GM23338 (cell line): ENCODE data around the gene L3MBTL1. TPM values are rescaled to one million over a fixed set of nuclear protein-coding genes. Genes with fewer than 3 reads are reported as not detected.

Experiments
- ATAC-seq: fragments of 200-7000 bp; cut with Tn5 transposase; 3 replicates; pipeline ENCODE4 v1.9.1; 2020
- DNase-seq: peaks from one replicate; pipeline ENCODE4 v3.0.0-alpha.2; 2015; ENCODE audit warnings: low spot score
- H2AFZ ChIP-seq: fragments of 200-600 bp; sonication (generic); 2 replicates; pipeline ENCODE4 v1.8.0; 2016; ENCODE audit warnings: antibody characterized with exemption, mild to moderate bottlenecking, moderate library complexity
- H3F3A ChIP-seq: fragments of 200-600 bp; sonication (generic); replicated peaks from 2 replicates; pipeline ENCODE4 v1.8.0; 2017; ENCODE audit warnings: antibody characterized with exemption, mixed run types, low read depth
- H3K27ac ChIP-seq: fragments of 200-600 bp; sonication (generic); 2 replicates; pipeline ENCODE4 v1.6.1; 2016; ENCODE audit warnings: low read depth
- H3K27me3 ChIP-seq: fragments of 200-600 bp; sonication (generic); 2 replicates; pipeline ENCODE4 v1.8.0; 2016; ENCODE audit warnings: mild to moderate bottlenecking, mixed run types, moderate library complexity; ENCODE audit not compliant: insufficient read depth
- H3K36me3 ChIP-seq: fragments of 200-600 bp; sonication (generic); 2 replicates; pipeline ENCODE4 v1.8.0; 2016; ENCODE audit warnings: mild to moderate bottlenecking; ENCODE audit not compliant: insufficient read depth
- H3K4me1 ChIP-seq: fragments of 200-600 bp; sonication (generic); 2 replicates; pipeline ENCODE4 v1.8.0; 2016; ENCODE audit warnings: mild to moderate bottlenecking, moderate library complexity; ENCODE audit not compliant: insufficient read depth
- H3K4me2 ChIP-seq: fragments of 200-600 bp; sonication (generic); 2 replicates; pipeline ENCODE4 v1.7.1; 2017; ENCODE audit warnings: mixed run types
- H3K4me3 ChIP-seq: fragments of 200-600 bp; sonication (generic); 2 replicates; pipeline ENCODE4 v1.6.1; 2016; ENCODE audit warnings: mixed run types
- H3K79me2 ChIP-seq: fragments of 200-600 bp; sonication (generic); replicated peaks from 2 replicates; pipeline ENCODE4 v1.8.0; 2017; ENCODE audit warnings: mild to moderate bottlenecking; ENCODE audit not compliant: insufficient read depth
- H3K9me2 ChIP-seq: fragments of 200-600 bp; sonication (generic); 2 replicates; pipeline ENCODE4 v1.8.0; 2017; ENCODE audit not compliant: insufficient read depth
- H4K20me1 ChIP-seq: fragments of 200-600 bp; sonication (generic); replicated peaks from 2 replicates; pipeline ENCODE4 v1.8.0; 2017; ENCODE audit warnings: mild to moderate bottlenecking; ENCODE audit not compliant: insufficient read depth
- H3K27ac Mint-ChIP-seq: 2 replicates; pipeline ENCODE4 v1.8.0; 2020; ENCODE audit warnings: inconsistent platforms, mild to moderate bottlenecking, moderate library complexity, mixed read lengths
- H3K27me3 Mint-ChIP-seq: 3 replicates; pipeline ENCODE4 v1.8.0; 2022; ENCODE audit warnings: low read depth, mild to moderate bottlenecking, moderate library complexity, mixed read lengths, inconsistent platforms; ENCODE audit not compliant: insufficient read depth, poor library complexity
- H3K36me3 Mint-ChIP-seq: 3 replicates; pipeline ENCODE4 v1.8.0; 2021; ENCODE audit warnings: low read depth, mild to moderate bottlenecking, inconsistent platforms, moderate library complexity, mixed read lengths
- H3K4me1 Mint-ChIP-seq: 3 replicates; pipeline ENCODE4 v1.8.0; 2020; ENCODE audit warnings: mild to moderate bottlenecking, inconsistent platforms, mixed read lengths
- H3K4me3 Mint-ChIP-seq: 3 replicates; pipeline ENCODE4 v1.8.0; 2021; ENCODE audit warnings: moderate library complexity, mild to moderate bottlenecking, inconsistent platforms, mixed read lengths
- H3K9me3 Mint-ChIP-seq: 3 replicates; pipeline ENCODE4 v1.8.0; 2020; ENCODE audit warnings: moderate library complexity, mild to moderate bottlenecking, inconsistent platforms, mixed read lengths
- NANOG ChIP-seq: IDR thresholded peaks from 2 replicates; pipeline ENCODE4 v1.6.1; 2016; ENCODE audit warnings: antibody characterized with exemption, borderline replicate concordance
- POLR2AphosphoS5 ChIP-seq: IDR thresholded peaks from 2 replicates; pipeline ENCODE4 v1.6.1; 2016; ENCODE audit warnings: antibody characterized with exemption, low read depth
- ZNF331 ChIP-seq: fragments of 250-450 bp; sonication (Bioruptor Pico); IDR thresholded peaks from 2 replicates; pipeline ENCODE4 v1.5.0; 2020; ENCODE audit warnings: low read depth, mild to moderate bottlenecking, moderate library complexity
- polyA plus RNA-seq: library from polyadenylated mRNA; unstranded; fragments of >200 nt; fragmentation: Nextera tagmentation; extraction: Ambion mirVana; gene quantifications from 2 replicates; pipeline ENCODE4 v1.2.1, GENCODE V29; 2016
- total RNA-seq: library from RNA; depleted of rRNA; stranded (reverse); fragments of >200 nt; shearing (Covaris generic); gene quantifications from 2 replicates; pipeline ENCODE4 v1.2.3, GENCODE V29; 2014
- TF ChIP-seq, protein P1 (sequence below): fragments of 250-450 bp; sonication (Bioruptor Pico); IDR thresholded peaks from 2 replicates; pipeline ENCODE4 v1.5.0; 2020; ENCODE audit warnings: mild to moderate bottlenecking, moderate library complexity
- TF ChIP-seq, protein P2 (sequence below): IDR thresholded peaks from one replicate; pipeline ENCODE4 v1.6.1; 2018; ENCODE audit warnings: antibody characterized with exemption; ENCODE audit not compliant: unreplicated experiment

The L3MBTL1 gene
- total and polyA plus RNA-seq, 2 experiments from 2014 or later = 6.5 to 33.6 TPM

DNA sequence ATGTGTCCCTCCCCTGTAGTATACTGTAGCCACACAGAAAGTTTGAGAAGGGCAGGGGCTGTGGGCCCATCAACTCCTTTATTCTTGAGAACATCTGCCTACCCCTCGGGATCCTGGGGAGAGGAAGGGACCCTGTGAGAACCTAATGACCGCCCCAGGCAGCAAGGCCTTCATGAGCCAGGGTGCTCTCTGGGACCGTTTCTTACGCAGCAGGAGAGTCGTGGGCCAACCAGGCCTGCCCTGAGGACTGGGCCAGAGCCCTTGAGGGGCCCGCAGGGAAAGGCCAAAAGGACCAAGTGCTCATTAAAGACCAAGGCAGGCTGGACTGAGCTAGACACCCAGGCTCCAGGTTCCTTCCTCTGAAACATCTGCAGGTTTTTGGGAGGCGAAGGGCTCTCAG is 56.5 kb downstream of the L3MBTL1 start (continued):
- TF ChIP-seq, protein P1, sequence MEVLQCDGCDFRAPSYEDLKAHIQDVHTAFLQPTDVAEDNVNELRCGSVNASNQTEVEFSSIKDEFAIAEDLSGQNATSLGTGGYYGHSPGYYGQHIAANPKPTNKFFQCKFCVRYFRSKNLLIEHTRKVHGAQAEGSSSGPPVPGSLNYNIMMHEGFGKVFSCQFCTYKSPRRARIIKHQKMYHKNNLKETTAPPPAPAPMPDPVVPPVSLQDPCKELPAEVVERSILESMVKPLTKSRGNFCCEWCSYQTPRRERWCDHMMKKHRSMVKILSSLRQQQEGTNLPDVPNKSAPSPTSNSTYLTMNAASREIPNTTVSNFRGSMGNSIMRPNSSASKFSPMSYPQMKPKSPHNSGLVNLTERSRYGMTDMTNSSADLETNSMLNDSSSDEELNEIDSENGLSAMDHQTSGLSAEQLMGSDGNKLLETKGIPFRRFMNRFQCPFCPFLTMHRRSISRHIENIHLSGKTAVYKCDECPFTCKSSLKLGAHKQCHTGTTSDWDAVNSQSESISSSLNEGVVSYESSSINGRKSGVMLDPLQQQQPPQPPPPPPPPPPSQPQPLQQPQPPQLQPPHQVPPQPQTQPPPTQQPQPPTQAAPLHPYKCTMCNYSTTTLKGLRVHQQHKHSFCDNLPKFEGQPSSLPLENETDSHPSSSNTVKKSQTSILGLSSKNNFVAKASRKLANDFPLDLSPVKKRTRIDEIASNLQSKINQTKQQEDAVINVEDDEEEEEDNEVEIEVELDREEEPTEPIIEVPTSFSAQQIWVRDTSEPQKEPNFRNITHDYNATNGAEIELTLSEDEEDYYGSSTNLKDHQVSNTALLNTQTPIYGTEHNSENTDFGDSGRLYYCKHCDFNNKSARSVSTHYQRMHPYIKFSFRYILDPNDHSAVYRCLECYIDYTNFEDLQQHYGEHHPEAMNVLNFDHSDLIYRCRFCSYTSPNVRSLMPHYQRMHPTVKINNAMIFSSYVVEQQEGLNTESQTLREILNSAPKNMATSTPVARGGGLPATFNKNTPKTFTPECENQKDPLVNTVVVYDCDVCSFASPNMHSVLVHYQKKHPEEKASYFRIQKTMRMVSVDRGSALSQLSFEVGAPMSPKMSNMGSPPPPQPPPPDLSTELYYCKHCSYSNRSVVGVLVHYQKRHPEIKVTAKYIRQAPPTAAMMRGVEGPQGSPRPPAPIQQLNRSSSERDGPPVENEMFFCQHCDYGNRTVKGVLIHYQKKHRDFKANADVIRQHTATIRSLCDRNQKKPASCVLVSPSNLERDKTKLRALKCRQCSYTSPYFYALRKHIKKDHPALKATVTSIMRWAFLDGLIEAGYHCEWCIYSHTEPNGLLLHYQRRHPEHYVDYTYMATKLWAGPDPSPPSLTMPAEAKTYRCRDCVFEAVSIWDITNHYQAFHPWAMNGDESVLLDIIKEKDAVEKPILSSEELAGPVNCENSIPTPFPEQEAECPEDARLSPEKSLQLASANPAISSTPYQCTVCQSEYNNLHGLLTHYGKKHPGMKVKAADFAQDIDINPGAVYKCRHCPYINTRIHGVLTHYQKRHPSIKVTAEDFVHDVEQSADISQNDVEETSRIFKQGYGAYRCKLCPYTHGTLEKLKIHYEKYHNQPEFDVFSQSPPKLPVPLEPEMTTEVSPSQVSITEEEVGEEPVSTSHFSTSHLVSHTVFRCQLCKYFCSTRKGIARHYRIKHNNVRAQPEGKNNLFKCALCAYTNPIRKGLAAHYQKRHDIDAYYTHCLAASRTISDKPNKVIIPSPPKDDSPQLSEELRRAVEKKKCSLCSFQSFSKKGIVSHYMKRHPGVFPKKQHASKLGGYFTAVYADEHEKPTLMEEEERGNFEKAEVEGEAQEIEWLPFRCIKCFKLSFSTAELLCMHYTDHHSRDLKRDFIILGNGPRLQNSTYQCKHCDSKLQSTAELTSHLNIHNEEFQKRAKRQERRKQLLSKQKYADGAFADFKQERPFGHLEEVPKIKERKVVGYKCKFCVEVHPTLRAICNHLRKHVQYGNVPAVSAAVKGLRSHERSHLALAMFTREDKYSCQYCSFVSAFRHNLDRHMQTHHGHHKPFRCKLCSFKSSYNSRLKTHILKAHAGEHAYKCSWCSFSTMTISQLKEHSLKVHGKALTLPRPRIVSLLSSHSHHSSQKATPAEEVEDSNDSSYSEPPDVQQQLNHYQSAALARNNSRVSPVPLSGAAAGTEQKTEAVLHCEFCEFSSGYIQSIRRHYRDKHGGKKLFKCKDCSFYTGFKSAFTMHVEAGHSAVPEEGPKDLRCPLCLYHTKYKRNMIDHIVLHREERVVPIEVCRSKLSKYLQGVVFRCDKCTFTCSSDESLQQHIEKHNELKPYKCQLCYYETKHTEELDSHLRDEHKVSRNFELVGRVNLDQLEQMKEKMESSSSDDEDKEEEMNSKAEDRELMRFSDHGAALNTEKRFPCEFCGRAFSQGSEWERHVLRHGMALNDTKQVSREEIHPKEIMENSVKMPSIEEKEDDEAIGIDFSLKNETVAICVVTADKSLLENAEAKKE = no peak
- TF ChIP-seq ZNF331 (CRISPR knock-in tag) (no peak), POLR2AphosphoS5 (no peak)

DNA sequence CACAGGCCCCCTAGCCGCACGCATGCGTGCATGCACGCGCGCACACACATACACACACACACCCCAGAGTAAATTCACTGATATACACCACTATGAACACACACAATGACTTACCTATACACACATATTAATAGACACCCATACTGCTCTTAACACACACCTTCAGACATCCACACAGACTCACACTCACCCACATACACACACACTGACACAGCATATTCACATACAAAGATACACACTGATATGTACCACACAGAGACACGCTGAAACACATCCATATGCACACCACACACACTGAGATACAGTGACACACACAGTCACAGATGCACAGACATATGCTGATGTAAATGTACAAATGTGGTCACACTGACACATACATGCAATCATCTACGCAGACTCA is 57.0 kb downstream of the L3MBTL1 start:
- Histone ChIP-seq H4K20me1 (no peaks in the 10 kb centered on the region), H3K79me2 (no peaks in the 10 kb centered on the region), H3K9me2 (no peaks in the 10 kb centered on the region), H3K4me2 (no peak overlapping the region), H3K36me3 (no peaks in the 10 kb centered on the region), H3K4me3 (no peak overlapping the region), H2AFZ (no peak overlapping the region), H3K27me3 (no peaks in the 10 kb centered on the region), H3K27ac (no peak overlapping the region), H3K4me1 (no peaks in the 10 kb centered on the region), H3F3A (no peaks in the 10 kb centered on the region)
- Mint-ChIP-seq H3K27ac (no peak overlapping the region), H3K36me3 (no peaks in the 10 kb centered on the region), H3K9me3 (no peaks in the 10 kb centered on the region), H3K4me3 (no peak overlapping the region), H3K4me1 (no peaks in the 10 kb centered on the region), H3K27me3 (peaks cover 3% of the 10 kb centered on the region)
- no peak for ATAC-seq
- no peak for DNase-seq
- TF ChIP-seq NANOG (no peak), POLR2AphosphoS5 (no peak)
- TF ChIP-seq, protein P1 = no peak
- TF ChIP-seq, protein P2, sequence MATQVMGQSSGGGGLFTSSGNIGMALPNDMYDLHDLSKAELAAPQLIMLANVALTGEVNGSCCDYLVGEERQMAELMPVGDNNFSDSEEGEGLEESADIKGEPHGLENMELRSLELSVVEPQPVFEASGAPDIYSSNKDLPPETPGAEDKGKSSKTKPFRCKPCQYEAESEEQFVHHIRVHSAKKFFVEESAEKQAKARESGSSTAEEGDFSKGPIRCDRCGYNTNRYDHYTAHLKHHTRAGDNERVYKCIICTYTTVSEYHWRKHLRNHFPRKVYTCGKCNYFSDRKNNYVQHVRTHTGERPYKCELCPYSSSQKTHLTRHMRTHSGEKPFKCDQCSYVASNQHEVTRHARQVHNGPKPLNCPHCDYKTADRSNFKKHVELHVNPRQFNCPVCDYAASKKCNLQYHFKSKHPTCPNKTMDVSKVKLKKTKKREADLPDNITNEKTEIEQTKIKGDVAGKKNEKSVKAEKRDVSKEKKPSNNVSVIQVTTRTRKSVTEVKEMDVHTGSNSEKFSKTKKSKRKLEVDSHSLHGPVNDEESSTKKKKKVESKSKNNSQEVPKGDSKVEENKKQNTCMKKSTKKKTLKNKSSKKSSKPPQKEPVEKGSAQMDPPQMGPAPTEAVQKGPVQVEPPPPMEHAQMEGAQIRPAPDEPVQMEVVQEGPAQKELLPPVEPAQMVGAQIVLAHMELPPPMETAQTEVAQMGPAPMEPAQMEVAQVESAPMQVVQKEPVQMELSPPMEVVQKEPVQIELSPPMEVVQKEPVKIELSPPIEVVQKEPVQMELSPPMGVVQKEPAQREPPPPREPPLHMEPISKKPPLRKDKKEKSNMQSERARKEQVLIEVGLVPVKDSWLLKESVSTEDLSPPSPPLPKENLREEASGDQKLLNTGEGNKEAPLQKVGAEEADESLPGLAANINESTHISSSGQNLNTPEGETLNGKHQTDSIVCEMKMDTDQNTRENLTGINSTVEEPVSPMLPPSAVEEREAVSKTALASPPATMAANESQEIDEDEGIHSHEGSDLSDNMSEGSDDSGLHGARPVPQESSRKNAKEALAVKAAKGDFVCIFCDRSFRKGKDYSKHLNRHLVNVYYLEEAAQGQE = no peak
